ENCODE data around the gene GAGE12F.
"Not testable (repeated sequence)": the region's sequence is repeated elsewhere in the genome, so short reads cannot be mapped to it uniquely, and the experiment has no call there.

GAGE12F gene, protein sequence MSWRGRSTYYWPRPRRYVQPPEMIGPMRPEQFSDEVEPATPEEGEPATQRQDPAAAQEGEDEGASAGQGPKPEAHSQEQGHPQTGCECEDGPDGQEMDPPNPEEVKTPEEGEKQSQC

GRCh38 chrX:49560542-49560941, at the start of gene GAGE12F:
TSS of gene GAGE12F (plus strand) at chrX:49560842. CDS start at chrX:49561997, 1,155 bp downstream.
- not testable (repeated sequence) for H3K9me3 ChIP-seq (ENCODE audit: insufficient read depth, low read length); H3K4me3 ChIP-seq (ENCODE audit: low read length); H3K9ac ChIP-seq (ENCODE audit: low read length); H4K20me1 ChIP-seq (ENCODE audit: insufficient read depth, low read length); H3K27ac ChIP-seq (ENCODE audit: low read length); H3K79me2 ChIP-seq (ENCODE audit: low read length); H2AFZ ChIP-seq (ENCODE audit: low read depth, low read length); H3K36me3 ChIP-seq (replicated peaks; ENCODE audit: low read depth, low read length); H3K4me2 ChIP-seq (ENCODE audit: low read length); H3K4me1 ChIP-seq (ENCODE audit: low read length); H3K27me3 ChIP-seq (ENCODE audit: low read depth, low read length)

GRCh38 chrX:49531877-49532276, 28.8 kb upstream of the GAGE12F start, which contains the start of gene GAGE12C:
TSS of gene GAGE12C (plus strand) at chrX:49532177. CDS start at chrX:49533332, 1,155 bp downstream.
- H3K36me3 ChIP-seq (replicated peaks; ENCODE audit: low read depth, low read length); H4K20me1 ChIP-seq (ENCODE audit: insufficient read depth, low read length); H3K4me3 ChIP-seq (ENCODE audit: low read length); H3K79me2 ChIP-seq (ENCODE audit: low read length); H2AFZ ChIP-seq (ENCODE audit: low read depth, low read length); H3K4me2 ChIP-seq (ENCODE audit: low read length); H3K4me1 ChIP-seq (ENCODE audit: low read length); H3K9me3 ChIP-seq (ENCODE audit: insufficient read depth, low read length); H3K27ac ChIP-seq (ENCODE audit: low read length); H3K9ac ChIP-seq (ENCODE audit: low read length); H3K27me3 ChIP-seq (ENCODE audit: low read depth, low read length): not testable (repeated sequence)

DNA sequence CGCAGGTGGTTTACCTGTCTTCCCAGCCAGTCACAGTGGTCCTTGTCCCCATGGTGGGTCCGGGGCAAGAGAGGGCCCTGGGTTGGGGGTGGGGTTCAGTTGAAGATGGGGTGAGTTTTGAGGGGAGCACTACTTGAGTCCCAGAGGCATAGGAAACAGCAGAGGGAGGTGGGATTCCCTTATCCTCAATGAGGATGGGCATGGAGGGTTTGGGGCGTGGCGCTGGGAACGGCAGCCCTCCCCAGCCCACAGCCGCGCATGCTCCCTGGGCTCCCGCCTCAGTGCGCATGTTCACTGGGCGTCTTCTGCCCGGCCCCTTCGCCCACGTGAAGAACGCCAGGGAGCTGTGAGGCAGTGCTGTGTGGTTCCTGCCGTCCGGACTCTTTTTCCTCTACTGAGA, 19.2 kb upstream of the GAGE12F start, which contains the start of gene GAGE12D:
TSS of gene GAGE12D (plus strand) at position 301 of the 400 bp plus-strand sequence. CDS start 1,155 bp downstream, outside the sequence.
- H3K79me2 ChIP-seq (ENCODE audit: low read length); H3K27ac ChIP-seq (ENCODE audit: low read length); H3K9ac ChIP-seq (ENCODE audit: low read length); H3K4me3 ChIP-seq (ENCODE audit: low read length); H3K27me3 ChIP-seq (ENCODE audit: low read depth, low read length); H2AFZ ChIP-seq (ENCODE audit: low read depth, low read length); H3K4me2 ChIP-seq (ENCODE audit: low read length); H3K36me3 ChIP-seq (replicated peaks; ENCODE audit: low read depth, low read length); H3K4me1 ChIP-seq (ENCODE audit: low read length); H3K9me3 ChIP-seq (ENCODE audit: insufficient read depth, low read length); H4K20me1 ChIP-seq (ENCODE audit: insufficient read depth, low read length): not testable (repeated sequence)

- H3K4me1 ChIP-seq (ENCODE audit: low read length); H3K79me2 ChIP-seq (ENCODE audit: low read length); H3K9me3 ChIP-seq (ENCODE audit: insufficient read depth, low read length); H3K36me3 ChIP-seq (replicated peaks; ENCODE audit: low read depth, low read length); H3K4me2 ChIP-seq (ENCODE audit: low read length); H3K27me3 ChIP-seq (ENCODE audit: low read depth, low read length); H3K4me3 ChIP-seq (ENCODE audit: low read length); H3K9ac ChIP-seq (ENCODE audit: low read length); H4K20me1 ChIP-seq (ENCODE audit: insufficient read depth, low read length); H2AFZ ChIP-seq (ENCODE audit: low read depth, low read length); H3K27ac ChIP-seq (ENCODE audit: low read length): not testable (repeated sequence)
These were observed 9.7 kb upstream of the GAGE12F start, which contains the start of gene GAGE12E for GRCh38 chrX:49550989-49551388. TSS of gene GAGE12E (plus strand) at chrX:49551289. CDS start at chrX:49552444, 1,155 bp downstream.

GRCh38 chrX:49568728-49569127, 8.1 kb downstream of the GAGE12F start:
- H3K4me2 ChIP-seq (ENCODE audit: low read length); H3K79me2 ChIP-seq (ENCODE audit: low read length); H3K4me3 ChIP-seq (ENCODE audit: low read length); H3K9me3 ChIP-seq (ENCODE audit: insufficient read depth, low read length); H2AFZ ChIP-seq (ENCODE audit: low read depth, low read length); H3K27me3 ChIP-seq (ENCODE audit: low read depth, low read length); H3K36me3 ChIP-seq (replicated peaks; ENCODE audit: low read depth, low read length); H4K20me1 ChIP-seq (ENCODE audit: insufficient read depth, low read length); H3K9ac ChIP-seq (ENCODE audit: low read length); H3K4me1 ChIP-seq (ENCODE audit: low read length); H3K27ac ChIP-seq (ENCODE audit: low read length): not testable (repeated sequence)

GRCh38 chrX:49569152-49569551, 8.5 kb downstream of the GAGE12F start:
- not testable (repeated sequence) for H2AFZ ChIP-seq (ENCODE audit: low read depth, low read length); H3K4me2 ChIP-seq (ENCODE audit: low read length); H3K4me1 ChIP-seq (ENCODE audit: low read length); H4K20me1 ChIP-seq (ENCODE audit: insufficient read depth, low read length); H3K9ac ChIP-seq (ENCODE audit: low read length); H3K9me3 ChIP-seq (ENCODE audit: insufficient read depth, low read length); H3K27ac ChIP-seq (ENCODE audit: low read length); H3K27me3 ChIP-seq (ENCODE audit: low read depth, low read length); H3K79me2 ChIP-seq (ENCODE audit: low read length); H3K36me3 ChIP-seq (replicated peaks; ENCODE audit: low read depth, low read length); H3K4me3 ChIP-seq (ENCODE audit: low read length)

- H3K79me2 ChIP-seq (ENCODE audit: low read length); H3K27ac ChIP-seq (ENCODE audit: low read length); H3K4me2 ChIP-seq (ENCODE audit: low read length); H3K9me3 ChIP-seq (ENCODE audit: insufficient read depth, low read length); H3K36me3 ChIP-seq (replicated peaks; ENCODE audit: low read depth, low read length); H3K4me3 ChIP-seq (ENCODE audit: low read length); H3K9ac ChIP-seq (ENCODE audit: low read length); H3K27me3 ChIP-seq (ENCODE audit: low read depth, low read length); H4K20me1 ChIP-seq (ENCODE audit: insufficient read depth, low read length); H3K4me1 ChIP-seq (ENCODE audit: low read length); H2AFZ ChIP-seq (ENCODE audit: low read depth, low read length): not testable (repeated sequence)
These were observed 9.5 kb downstream of the GAGE12F start, which contains the start of gene GAGE12G for GRCh38 chrX:49570100-49570499. TSS of gene GAGE12G (plus strand) at chrX:49570400. CDS start at chrX:49571555, 1,155 bp downstream.

DNA sequence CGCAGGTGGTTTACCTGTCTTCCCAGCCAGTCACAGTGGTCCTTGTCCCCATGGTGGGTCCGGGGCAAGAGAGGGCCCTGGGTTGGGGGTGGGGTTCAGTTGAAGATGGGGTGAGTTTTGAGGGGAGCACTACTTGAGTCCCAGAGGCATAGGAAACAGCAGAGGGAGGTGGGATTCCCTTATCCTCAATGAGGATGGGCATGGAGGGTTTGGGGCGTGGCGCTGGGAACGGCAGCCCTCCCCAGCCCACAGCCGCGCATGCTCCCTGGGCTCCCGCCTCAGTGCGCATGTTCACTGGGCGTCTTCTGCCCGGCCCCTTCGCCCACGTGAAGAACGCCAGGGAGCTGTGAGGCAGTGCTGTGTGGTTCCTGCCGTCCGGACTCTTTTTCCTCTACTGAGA, 19.0 kb downstream of the GAGE12F start, which contains the start of gene GAGE12H:
TSS of gene GAGE12H (plus strand) at position 301 of the 400 bp plus-strand sequence. CDS start 1,155 bp downstream, outside the sequence.
- not testable (repeated sequence) for H3K4me3 ChIP-seq (ENCODE audit: low read length); H4K20me1 ChIP-seq (ENCODE audit: insufficient read depth, low read length); H3K36me3 ChIP-seq (replicated peaks; ENCODE audit: low read depth, low read length); H3K27me3 ChIP-seq (ENCODE audit: low read depth, low read length); H3K4me1 ChIP-seq (ENCODE audit: low read length); H2AFZ ChIP-seq (ENCODE audit: low read depth, low read length); H3K9ac ChIP-seq (ENCODE audit: low read length); H3K27ac ChIP-seq (ENCODE audit: low read length); H3K4me2 ChIP-seq (ENCODE audit: low read length); H3K79me2 ChIP-seq (ENCODE audit: low read length); H3K9me3 ChIP-seq (ENCODE audit: insufficient read depth, low read length)

- not testable (repeated sequence) for H3K4me3 ChIP-seq (ENCODE audit: low read length); H3K9me3 ChIP-seq (ENCODE audit: insufficient read depth, low read length)
These were observed 28.6 kb downstream of the GAGE12F start, which contains the start of gene GAGE2A for GRCh38 chrX:49589196-49589595. TSS of gene GAGE2A (plus strand) at chrX:49589496. CDS start at chrX:49590651, 1,155 bp downstream.

More at GRCh38 chrX:49589196-49589595, 28.6 kb downstream of the GAGE12F start, which contains the start of gene GAGE2A:
- not testable (repeated sequence) for H3K27me3 ChIP-seq (ENCODE audit: low read depth, low read length); H4K20me1 ChIP-seq (ENCODE audit: insufficient read depth, low read length); H3K36me3 ChIP-seq (replicated peaks; ENCODE audit: low read depth, low read length); H3K9ac ChIP-seq (ENCODE audit: low read length); H3K79me2 ChIP-seq (ENCODE audit: low read length); H3K4me1 ChIP-seq (ENCODE audit: low read length); H3K27ac ChIP-seq (ENCODE audit: low read length); H2AFZ ChIP-seq (ENCODE audit: low read depth, low read length); H3K4me2 ChIP-seq (ENCODE audit: low read length)

Data from OCI-LY3 (cell line).